ENCODE results near the gene SKP1.

Gene SKP1

DNA sequence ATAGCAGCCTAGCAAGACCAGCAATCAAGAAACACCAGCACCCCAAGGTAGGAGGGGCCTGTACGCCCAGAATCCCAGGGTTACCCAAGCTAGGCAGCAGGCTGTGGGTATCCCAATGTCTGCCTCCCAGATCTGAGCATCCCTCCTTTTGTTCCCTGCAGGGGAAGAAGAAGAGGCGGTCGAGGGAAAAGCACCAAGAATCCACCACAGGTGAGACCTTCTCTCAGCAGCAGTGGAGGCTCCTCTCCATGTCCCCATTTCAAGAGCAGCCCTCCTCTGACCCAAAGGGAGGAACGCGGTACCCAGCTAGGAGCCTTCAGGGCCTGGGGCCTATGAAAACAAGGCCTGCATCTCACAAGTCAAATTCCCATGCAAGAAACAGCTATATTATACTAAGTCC is 33.3 kb downstream of the SKP1 start:
- no peak for DNase-seq

DNA sequence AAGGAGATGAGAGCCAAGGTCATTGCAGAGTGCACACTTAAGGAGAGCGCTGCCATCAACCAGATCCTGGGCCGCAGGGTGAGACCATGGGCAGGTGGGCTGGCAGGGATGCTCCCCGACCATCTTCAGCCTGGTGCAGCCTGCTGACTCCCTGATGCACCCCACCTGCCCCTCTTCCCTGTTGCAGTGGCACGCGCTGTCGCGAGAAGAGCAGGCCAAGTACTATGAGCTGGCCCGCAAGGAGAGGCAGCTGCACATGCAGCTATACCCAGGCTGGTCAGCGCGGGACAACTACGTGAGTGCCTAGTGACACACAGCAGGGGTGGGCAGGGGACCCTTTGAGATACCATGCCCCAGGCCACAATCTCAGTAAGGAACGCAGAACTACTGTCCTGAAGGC is 33.9 kb downstream of the SKP1 start:
- DNase-seq: no peak

GRCh38 chr5:134142052-134142451 is 34.7 kb downstream of the SKP1 start:
- DNase-seq: no peak

DNA sequence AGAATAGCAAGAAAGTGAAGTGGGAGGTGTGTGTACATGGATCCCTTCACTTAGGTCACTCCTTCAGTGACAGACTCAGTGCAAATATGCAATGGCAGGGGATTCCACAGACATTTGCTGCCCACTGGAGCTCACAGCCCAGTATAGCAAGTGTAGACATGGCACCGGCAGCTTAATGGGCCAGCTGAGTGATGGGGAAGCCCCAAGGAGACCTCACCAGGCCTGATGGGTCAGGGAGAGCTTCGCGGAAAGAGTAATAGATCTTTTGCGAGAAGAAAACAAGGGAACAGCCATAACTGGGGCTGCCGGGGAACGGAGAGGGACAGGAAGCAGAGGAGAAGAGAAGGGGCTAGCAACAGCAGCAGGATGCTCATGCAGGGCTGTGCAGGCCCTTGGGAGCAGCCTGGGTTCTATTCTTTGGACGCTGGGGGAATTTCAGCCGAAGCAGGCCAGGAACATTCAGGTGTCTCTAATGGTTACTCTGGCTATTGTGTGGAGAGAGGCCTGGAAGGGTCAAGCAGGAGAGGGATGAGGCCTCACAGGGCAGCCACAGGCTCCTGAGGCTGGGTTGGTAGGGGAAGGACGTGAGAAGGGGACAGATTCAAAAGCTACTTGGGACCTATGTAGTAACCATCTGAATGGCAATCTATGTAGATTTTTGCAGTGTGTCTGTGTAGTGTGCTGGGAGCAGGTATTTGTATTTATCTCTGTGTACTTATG is 35.3 kb downstream of the SKP1 start:
- DNase-seq: no peak

- DNase-seq: no peak
These were observed 36.1 kb downstream of the SKP1 start for GRCh38 chr5:134140530-134141201.

DNA sequence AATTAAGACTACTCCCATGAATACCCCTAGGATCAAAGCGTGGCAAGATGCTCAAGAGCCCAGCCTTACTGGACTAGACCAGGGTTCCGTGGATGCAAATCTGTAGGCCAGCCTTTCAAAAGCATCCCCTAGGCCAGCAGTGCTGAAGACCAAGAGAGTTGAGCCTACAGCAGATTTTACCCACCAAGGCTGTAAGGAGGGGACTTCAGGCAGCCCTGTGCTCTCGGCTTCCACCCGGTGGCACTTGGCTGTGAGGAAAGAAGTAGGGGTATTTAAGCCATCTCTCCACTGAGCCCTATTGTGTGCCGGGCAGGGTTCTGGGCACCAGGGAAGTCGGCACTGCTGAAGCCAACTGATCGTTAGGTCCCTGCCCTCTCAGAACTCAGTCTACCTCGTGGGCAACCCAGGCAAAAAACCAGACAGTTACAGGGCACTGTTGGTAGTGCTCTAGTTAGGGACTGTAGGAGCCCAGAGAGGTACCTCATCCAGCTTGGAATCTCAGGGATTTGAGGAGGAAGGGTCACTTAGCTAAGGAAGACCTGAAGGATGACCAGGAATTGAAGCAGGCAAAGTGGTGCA is 36.8 kb downstream of the SKP1 start:
- no peak for DNase-seq

DNA sequence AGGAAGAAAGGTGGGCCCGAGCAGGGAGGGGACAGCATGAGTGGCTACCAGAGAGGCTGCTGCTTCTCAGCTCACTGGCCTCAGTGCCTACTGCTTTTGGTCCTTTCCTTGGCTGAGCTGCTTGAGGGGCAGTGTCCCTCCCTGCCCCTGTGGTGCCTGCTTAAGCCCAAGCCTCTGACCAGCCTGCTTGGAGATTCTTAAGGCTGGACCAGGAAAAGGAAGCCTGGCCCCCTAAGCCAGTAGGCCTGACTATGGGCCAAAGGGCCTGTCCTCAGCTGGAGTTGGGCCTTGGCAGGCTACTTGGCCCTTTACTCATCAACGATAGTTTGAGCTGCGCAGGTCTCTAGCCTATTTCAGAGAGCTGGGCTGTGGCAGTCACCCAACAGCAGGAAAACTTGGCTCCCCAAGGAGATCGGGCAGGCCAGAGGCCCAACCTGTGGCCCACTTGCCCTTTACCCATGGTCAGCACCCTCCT is 37.3 kb downstream of the SKP1 start:
- no peak for DNase-seq

- no peak for DNase-seq
These were observed 38.1 kb downstream of the SKP1 start for GRCh38 chr5:134138416-134139376.

- no peak for DNase-seq
These were observed 40.0 kb downstream of the SKP1 start for GRCh38 chr5:134136771-134137170.

DNA sequence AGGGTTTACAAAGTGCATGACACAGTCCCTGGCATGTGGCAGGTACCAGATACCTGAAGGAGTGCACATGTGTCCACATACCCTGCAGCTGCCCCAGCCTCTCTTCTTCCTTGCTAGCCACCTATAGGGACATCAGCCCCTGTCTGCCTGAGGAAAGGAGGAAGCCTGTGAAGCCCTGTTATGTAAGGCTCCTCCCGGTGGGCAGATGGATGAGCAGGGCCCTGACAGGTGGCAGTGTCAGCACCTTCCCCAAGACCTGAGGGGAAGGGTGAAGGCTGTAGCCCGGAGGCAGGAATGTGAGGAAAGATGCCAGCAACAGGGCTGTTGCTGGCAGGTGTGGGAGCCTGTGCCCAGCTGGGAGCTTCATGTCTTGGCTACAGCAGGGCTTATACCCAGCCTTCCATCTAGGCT is 40.5 kb downstream of the SKP1 start:
- DNase-seq: no peak

DNA sequence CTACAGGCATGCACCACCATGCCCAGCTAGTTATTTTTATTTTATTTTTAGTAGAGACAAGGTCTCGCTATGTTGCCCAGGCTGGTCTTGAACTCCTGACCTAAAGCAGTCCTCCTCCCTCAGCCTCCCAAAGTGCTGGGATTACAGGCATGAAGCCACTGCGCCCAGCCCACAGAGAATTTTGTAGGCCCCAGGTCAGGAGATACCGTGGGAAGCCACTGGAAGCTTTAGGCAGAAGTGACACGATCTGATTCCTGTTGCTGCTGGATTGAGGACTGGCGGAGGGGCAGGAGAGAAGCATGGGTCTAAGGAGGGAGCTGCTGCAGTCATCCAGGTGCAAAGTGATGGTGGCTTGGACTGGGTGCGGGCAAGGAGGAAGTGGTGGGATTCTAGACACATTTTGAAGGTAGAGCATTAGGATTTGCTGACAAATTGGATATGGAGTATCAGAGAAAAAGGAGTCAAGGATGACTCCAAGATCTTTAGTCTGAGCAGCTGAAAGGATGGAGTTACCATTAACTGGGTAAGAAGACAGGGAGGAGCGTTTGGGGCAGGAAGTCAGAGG is 41.6 kb downstream of the SKP1 start:
- DNase-seq: no peak

DNA sequence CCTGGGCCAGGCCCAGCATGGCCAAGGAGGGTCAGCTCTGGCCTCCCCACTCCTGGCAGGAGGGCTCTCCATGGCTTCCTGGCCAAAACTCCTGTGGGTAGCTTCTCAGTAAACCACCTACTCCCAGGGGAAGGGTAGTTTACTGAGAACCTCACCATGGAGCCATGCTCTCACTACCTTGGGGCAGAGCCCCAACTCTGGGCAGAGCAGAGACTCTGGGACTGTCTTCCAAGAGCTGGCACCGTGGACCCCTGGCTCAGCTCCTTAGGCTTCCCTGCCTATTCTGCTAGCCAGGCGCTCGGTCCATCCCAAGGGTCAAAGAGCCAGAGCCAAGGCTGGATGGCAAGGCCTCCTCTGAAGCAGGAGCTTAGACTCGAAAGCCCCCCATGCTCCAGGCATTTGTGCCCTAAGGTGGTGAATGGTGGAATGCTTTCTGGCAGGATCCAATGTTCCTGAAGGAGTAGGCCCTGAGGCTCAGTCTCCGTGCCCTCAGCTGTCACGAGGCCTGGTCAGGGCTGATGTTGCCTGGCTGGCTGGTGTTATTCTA is 42.7 kb downstream of the SKP1 start:
- DNase-seq: no peak

DNA sequence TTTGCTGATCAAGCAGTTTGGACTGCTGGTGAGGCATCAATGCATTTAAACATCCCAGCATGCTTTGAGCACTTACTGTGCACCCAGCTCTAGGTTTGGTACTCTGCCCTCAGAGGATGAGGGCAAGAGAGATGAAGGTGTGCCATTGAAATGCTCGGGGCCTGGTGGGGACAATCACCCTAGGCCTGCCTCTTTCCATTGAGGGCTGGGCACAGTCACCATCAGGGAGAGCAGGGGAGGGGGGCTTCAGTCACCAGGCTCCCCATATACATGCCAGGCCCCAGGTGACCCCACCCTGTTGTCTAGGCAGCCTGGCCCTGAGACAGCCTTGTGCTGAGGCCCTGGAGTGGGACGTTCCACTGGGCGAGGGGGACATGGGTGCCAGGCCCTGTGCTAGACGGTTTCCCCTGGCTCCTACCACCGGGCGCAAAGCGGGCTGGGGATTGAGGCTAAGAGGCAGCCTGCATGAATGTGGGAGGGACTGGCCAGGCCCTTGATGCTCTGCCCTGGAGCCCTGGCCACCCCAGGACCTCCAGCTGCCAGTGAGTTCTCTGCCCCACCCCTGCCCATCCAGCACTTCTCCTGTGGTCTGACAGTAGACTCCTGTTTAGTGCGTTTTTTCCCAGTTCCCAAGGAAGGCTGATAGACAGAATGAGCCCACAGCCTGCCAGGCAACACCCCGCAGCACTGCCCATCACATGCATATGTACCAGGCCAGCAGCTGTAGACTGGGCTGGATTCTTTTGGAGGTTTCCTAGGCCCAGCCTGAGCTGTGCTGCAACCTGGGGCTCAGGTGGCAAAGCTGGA is 43.4 kb downstream of the SKP1 start:
- DNase-seq: no peak

GRCh38 chr5:134132372-134133187 is 44.2 kb downstream of the SKP1 start:
- DNase-seq: no peak

- DNase-seq: no peak
These were observed 45.0 kb downstream of the SKP1 start for GRCh38 chr5:134131578-134132350.

DNA sequence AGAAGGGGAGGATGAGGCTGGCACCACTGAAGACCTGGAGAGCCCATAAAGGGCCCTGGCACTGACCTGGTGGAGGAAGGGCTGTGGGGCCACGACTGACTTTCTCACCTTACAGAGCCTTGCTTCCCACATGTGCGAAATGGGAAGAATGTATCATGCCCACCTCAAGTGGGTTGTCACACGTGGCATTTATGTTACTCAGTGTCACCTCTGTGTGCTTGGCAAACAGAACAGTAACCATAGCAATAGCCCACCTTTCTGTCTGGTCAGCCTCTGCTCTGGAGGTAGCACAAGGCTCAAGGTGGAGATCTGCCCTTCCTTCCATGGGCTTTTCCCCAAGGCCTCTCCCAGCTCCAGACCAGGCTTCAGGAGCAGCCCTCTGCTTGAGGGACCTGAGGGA is 45.6 kb downstream of the SKP1 start:
- no peak for DNase-seq

- no peak for DNase-seq
These were observed 46.4 kb downstream of the SKP1 start for GRCh38 chr5:134130239-134130945.

DNA sequence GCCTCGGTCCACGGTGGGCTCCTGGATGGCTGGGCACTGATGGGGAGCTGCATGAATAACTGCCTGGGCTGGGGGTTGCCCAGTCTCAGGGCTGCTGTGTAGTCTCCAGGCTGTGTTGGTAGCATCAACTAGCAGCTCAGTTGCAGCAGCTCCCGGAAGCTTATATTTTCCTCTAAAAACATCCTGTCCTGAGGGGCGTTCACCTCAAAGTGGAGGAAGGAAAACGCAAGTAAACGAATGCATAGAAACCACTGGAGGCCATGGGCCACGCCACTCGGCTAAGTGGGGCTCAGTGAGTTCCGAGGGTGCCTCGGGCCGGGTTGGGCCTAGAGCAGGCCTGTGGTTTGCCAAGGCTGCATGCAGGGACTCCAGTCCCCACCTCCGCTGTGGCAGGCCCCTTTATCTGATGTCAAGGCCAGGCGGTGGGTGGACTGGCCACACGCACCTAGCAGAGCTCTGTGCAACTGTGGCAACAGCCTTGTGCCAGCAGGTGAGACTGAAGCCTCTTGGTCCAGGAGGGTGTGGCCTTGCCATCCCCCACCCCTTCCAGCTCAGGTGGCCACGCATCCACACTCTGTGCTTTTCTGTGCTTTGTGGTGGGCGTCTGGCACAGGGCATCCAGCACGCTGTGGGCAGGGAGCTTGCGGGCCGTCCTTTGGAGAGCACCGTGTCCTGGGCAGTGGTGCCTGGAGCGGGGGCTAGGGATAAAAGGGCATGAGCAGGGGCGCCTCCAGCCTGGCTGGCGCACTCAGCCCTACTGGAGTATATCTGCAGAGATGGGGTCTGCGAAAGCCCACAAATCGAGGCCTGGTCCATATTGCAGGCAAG is 47.1 kb downstream of the SKP1 start:
- DNase-seq: no peak
